CD8-positive, alpha-beta memory T cell (primary cell): ENCODE data around the gene S100A8. TPM values are rescaled to one million over a fixed set of nuclear protein-coding genes. Genes with fewer than 3 reads are reported as not detected.

Source experiments
- CTCF ChIA-PET: fragments of 350-600 bp; sonication (Branson Sonifier 250); formaldehyde crosslinking; loops from one replicate; lab custom pipeline; 2021; ENCODE audit warnings: antibody characterized with exemption; lab: Charles Lee
- POLR2A ChIA-PET: fragments of 350-600 bp; sonication (Branson Sonifier 250); formaldehyde crosslinking; loops from one replicate; lab custom pipeline; 2021; ENCODE audit warnings: antibody characterized with exemption; lab: Charles Lee
- DNase-seq, 5 donors: peaks; one replicate each; pipeline versions ENCODE4 v3.0.0 to v3.0.0-alpha.2; 2020 to 2022; ENCODE audit warnings: mixed read lengths in 1 of 5
- H3K27ac ChIP-seq: one replicate; pipeline ENCODE4 v1.7.0; 2013; ENCODE audit warnings: low read depth, mild to moderate bottlenecking, low read length, moderate library complexity
- H3K27me3 ChIP-seq: 2 replicates; pipeline ENCODE4 v1.7.0; 2013; ENCODE audit warnings: low read length, mild to moderate bottlenecking; ENCODE audit not compliant: insufficient read depth, poor library complexity, severe bottlenecking
- H3K36me3 ChIP-seq: 2 replicates; pipeline ENCODE4 v1.7.0; 2013; ENCODE audit warnings: mild to moderate bottlenecking, low read length, moderate library complexity; ENCODE audit not compliant: insufficient read depth
- H3K4me1 ChIP-seq: 2 replicates; pipeline ENCODE4 v1.7.0; 2013; ENCODE audit warnings: mild to moderate bottlenecking, low read length, moderate library complexity; ENCODE audit not compliant: insufficient read depth
- H3K4me3 ChIP-seq: 2 replicates; pipeline ENCODE4 v1.7.0; 2013; ENCODE audit warnings: mild to moderate bottlenecking, low read length
- H3K9me3 ChIP-seq: 2 replicates; pipeline ENCODE4 v1.7.0; 2013; ENCODE audit warnings: mild to moderate bottlenecking, low read length
- H3K27ac Mint-ChIP-seq, 8 donors: one replicate each; pipeline ENCODE4 v1.8.0; 2020 to 2021; ENCODE audit warnings: mixed read lengths in 8 of 8, mild to moderate bottlenecking in 6 of 8, inconsistent platforms in 3 of 8, moderate library complexity in 3 of 8
- H3K27me3 Mint-ChIP-seq, 2 donors: one replicate each; pipeline ENCODE4 v1.8.0; 2020 to 2021; ENCODE audit warnings: mixed read lengths in 2 of 2, mild to moderate bottlenecking in 1 of 2, moderate library complexity in 1 of 2
- H3K36me3 Mint-ChIP-seq, 3 donors: one replicate each; pipeline ENCODE4 v1.8.0; 2020 to 2021; ENCODE audit warnings: mixed read lengths in 3 of 3, inconsistent platforms in 1 of 3, mild to moderate bottlenecking in 1 of 3
- H3K4me1 Mint-ChIP-seq, 3 donors: one replicate each; pipeline ENCODE4 v1.8.0; 2020 to 2021; ENCODE audit warnings: mixed read lengths in 3 of 3, inconsistent platforms in 1 of 3, mild to moderate bottlenecking in 1 of 3
- H3K4me3 Mint-ChIP-seq, 7 donors: one replicate each; pipeline ENCODE4 v1.8.0; 2020 to 2021; ENCODE audit warnings: mixed read lengths in 7 of 7, mild to moderate bottlenecking in 6 of 7, moderate library complexity in 4 of 7, inconsistent platforms in 2 of 7
- H3K9me3 Mint-ChIP-seq, 5 donors: one replicate each; pipeline ENCODE4 v1.8.0; 2020 to 2022; ENCODE audit warnings: mixed read lengths in 5 of 5, mild to moderate bottlenecking in 3 of 5, moderate library complexity in 2 of 5, inconsistent platforms in 1 of 5
- polyA plus RNA-seq: library from polyadenylated mRNA; unstranded; fragments of 300-500 nt; fragmentation: Illumina TruSeq; gene quantifications from one replicate; pipeline ENCODE4 v1.2.3, GENCODE V29; 2021
- total RNA-seq, 2 experiments: library from RNA; stranded (reverse); gene quantifications; one replicate each; pipeline ENCODE4 v1.2.3, GENCODE V29; 2021

Gene S100A8
- total RNA-seq (not detected), polyA plus RNA-seq (not detected)

DNA sequence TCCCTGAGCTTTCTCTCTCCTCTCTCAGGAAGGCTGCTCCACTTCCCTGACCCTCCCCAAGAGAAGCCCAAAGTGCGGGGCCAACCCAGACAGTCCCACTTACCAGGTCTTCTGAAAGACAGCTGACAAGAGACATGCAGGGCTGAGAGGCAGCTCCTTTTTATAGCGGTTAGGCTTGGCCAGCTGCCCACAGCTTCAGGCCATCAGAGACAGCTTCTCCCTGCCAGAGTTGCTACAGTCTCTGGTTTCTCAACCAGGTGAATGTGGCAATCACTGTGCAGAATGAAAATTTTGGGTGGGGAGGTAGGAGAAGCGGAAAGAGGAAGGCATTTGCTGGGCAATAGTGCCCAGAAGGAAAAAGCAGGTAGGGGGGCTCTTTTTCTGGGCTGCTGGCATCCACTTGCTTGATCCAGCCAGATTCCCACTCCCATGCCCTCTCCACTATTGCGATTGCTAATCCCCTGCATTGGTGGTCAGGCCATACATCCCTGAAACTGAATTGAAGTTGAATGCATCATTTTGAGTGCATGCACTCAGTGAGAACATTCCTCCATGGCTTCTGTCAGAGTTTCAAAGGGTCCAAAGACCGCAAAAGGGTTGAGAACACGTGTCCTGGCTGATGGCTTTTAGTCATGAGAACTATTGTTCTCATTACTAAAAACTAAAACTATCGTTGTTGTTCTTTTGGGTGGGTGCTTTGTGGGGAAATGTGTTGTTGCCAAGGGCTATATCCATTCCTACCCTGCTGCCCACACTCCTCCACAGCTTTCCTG, at the start of gene S100A8:
TSS of gene S100A8 (minus strand) at position 136 of the 773 bp plus-strand sequence. CDS start 538 bp downstream, outside the sequence.
- POLR2A ChIA-PET = no interaction called here
- Histone ChIP-seq H3K36me3 (no peaks in the 10 kb centered on the region), H3K9me3 (no peaks in the 10 kb centered on the region), H3K4me3 (no peak within 1 kb of the TSS), H3K27ac (no peak within 1 kb of the TSS), H3K4me1 (no peaks in the 10 kb centered on the region), H3K27me3 (peaks cover 5% of the 10 kb centered on the region)
- peaks cover 0 to 1% (median 0%) of the 10 kb centered on the region in 3 donors for H3K36me3 Mint-ChIP-seq
- no peak within 1 kb of the TSS for H3K4me3 Mint-ChIP-seq
- H3K9me3 Mint-ChIP-seq = no peaks in the 10 kb centered on the region
- DNase-seq = no peak
- CTCF ChIA-PET = no interaction called here
- H3K27ac Mint-ChIP-seq = peak within 1 kb of the TSS in 1 of 8 donors; percentile 11
- H3K4me1 Mint-ChIP-seq = no peaks in the 10 kb centered on the region
- H3K27me3 Mint-ChIP-seq = peaks cover 13 to 50% of the 10 kb centered on the region in 2 donors

GRCh38 chr1:153439273-153439672, 48.4 kb upstream of the S100A8 start:
- ChIA-PET CTCF (no interaction called here), POLR2A (no interaction called here)
- DNase-seq = no peak
- Mint-ChIP-seq H3K4me3 (no peak overlapping the region), H3K9me3 (peaks cover 0 to 4% (median 0%) of the 10 kb centered on the region in 5 donors), H3K36me3 (peaks cover 0 to 2% (median 0%) of the 10 kb centered on the region in 3 donors), H3K4me1 (no peaks in the 10 kb centered on the region), H3K27ac (peak overlapping the region in 1 of 8 donors; percentile 65), H3K27me3 (peaks cover 23 to 59% of the 10 kb centered on the region in 2 donors)
- Histone ChIP-seq H3K4me1 (no peaks in the 10 kb centered on the region), H3K4me3 (no peak overlapping the region), H3K9me3 (no peaks in the 10 kb centered on the region), H3K27ac (no peak overlapping the region), H3K27me3 (no peaks in the 10 kb centered on the region), H3K36me3 (no peaks in the 10 kb centered on the region)

- ChIA-PET POLR2A (no interaction called here), CTCF (no interaction called here)
- peaks cover 0 to 4% (median 0%) of the 10 kb centered on the region in 5 donors for H3K9me3 Mint-ChIP-seq
- Histone ChIP-seq H3K9me3 (no peaks in the 10 kb centered on the region), H3K4me3 (no peak overlapping the region), H3K27me3 (no peaks in the 10 kb centered on the region), H3K4me1 (no peaks in the 10 kb centered on the region), H3K27ac (no peak overlapping the region), H3K36me3 (no peaks in the 10 kb centered on the region)
- H3K4me1 Mint-ChIP-seq = no peaks in the 10 kb centered on the region
- H3K27me3 Mint-ChIP-seq = peaks cover 23 to 55% of the 10 kb centered on the region in 2 donors
- no peak for DNase-seq
- H3K4me3 Mint-ChIP-seq = no peak overlapping the region
- H3K27ac Mint-ChIP-seq = no peak overlapping the region
- H3K36me3 Mint-ChIP-seq = peaks cover 0 to 2% (median 0%) of the 10 kb centered on the region in 3 donors
Observed at GRCh38 chr1:153438599-153438998, 47.7 kb upstream of the S100A8 start.

DNA sequence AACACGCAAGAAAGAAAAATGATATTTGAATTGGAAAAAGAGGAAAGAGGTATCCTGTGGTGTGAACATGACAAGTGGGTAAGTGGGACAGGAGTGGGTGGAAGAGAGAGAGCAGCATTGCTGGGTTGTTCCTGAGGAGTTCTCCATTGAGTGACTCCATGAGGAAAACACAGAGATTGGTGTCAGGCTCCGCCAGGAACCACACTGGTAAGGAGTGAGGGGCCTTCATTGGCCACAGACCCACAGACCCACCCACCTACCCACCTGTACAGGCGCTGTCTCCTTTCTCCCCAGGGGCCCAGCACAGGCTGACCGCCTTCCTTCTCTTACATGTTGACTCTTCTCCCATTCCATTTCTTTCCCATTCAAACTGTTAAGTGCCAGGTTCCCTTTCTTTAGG, 46.4 kb upstream of the S100A8 start:
- Histone ChIP-seq H3K9me3 (no peaks in the 10 kb centered on the region), H3K4me3 (no peak overlapping the region), H3K27me3 (no peaks in the 10 kb centered on the region), H3K27ac (no peak overlapping the region), H3K4me1 (no peaks in the 10 kb centered on the region), H3K36me3 (no peaks in the 10 kb centered on the region)
- Mint-ChIP-seq H3K9me3 (peaks cover 0 to 3% (median 0%) of the 10 kb centered on the region in 5 donors), H3K4me1 (no peaks in the 10 kb centered on the region), H3K4me3 (no peak overlapping the region), H3K27me3 (peaks cover 20 to 56% of the 10 kb centered on the region in 2 donors), H3K27ac (no peak overlapping the region), H3K36me3 (peaks cover 0 to 2% (median 0%) of the 10 kb centered on the region in 3 donors)
- CTCF ChIA-PET = no interaction called here
- POLR2A ChIA-PET = no interaction called here
- no peak for DNase-seq

DNA sequence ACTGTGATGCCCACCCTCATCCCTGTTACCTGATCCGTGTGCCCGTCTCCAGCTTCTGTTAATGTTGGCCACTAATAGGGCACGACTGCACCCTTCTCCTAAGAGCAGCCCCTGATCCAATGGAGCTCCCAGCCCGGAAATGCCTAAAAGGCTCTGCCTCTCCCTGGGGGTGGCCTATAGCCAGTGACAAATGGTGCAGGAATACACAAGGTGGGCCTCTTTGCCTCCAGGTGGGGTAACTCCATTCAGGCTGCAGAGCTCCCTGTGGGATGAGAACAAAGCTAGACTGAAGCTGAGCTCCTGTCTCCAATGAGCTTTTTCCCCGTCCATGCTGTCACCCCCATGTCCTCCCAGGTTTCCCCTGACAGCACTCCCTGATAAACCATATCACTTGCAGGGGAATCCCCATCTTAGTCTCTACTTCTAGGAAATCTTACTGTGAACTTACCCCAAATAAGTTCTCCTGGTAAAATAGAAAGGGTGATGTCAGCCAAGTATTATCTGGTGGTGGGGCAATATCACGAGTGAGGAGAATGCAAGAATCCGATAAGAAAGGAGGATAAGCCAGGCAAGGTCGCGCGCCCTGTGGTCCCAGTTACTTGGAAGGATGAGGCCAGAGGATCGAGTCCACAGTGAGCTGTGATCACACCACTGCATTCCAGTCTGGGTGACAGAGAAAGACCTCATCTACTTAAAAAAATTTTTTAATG, 44.0 kb upstream of the S100A8 start:
- no peaks in the 10 kb centered on the region for H3K27me3 ChIP-seq
- POLR2A ChIA-PET = no interaction called here
- CTCF ChIA-PET = no interaction called here

GRCh38 chr1:153432874-153433681, 42.2 kb upstream of the S100A8 start:
- Mint-ChIP-seq H3K4me3 (no peak overlapping the region), H3K27ac (no peak overlapping the region), H3K27me3 (peaks cover 24 to 56% of the 10 kb centered on the region in 2 donors), H3K9me3 (no peaks in the 10 kb centered on the region), H3K36me3 (peaks cover 0 to 2% (median 0%) of the 10 kb centered on the region in 3 donors), H3K4me1 (no peaks in the 10 kb centered on the region)
- peak overlapping the region; percentile 35 for H3K27ac ChIP-seq
- H3K27me3 ChIP-seq = no peaks in the 10 kb centered on the region
- no peaks in the 10 kb centered on the region for H3K36me3 ChIP-seq
- ChIA-PET CTCF (no interaction called here), POLR2A (no interaction called here)
- H3K4me1 ChIP-seq = no peaks in the 10 kb centered on the region
- DNase-seq = no peak
- H3K9me3 ChIP-seq = no peaks in the 10 kb centered on the region
- H3K4me3 ChIP-seq = no peak overlapping the region

More for the DNA sequence above, 44.0 kb upstream of the S100A8 start:
- no peak overlapping the region for H3K4me3 Mint-ChIP-seq
- DNase-seq = no peak
- Histone ChIP-seq H3K27ac (no peak overlapping the region), H3K9me3 (no peaks in the 10 kb centered on the region), H3K4me1 (no peaks in the 10 kb centered on the region), H3K4me3 (no peak overlapping the region), H3K36me3 (no peaks in the 10 kb centered on the region)
- H3K9me3 Mint-ChIP-seq = peaks cover 0 to 2% (median 0%) of the 10 kb centered on the region in 5 donors
- no peak overlapping the region for H3K27ac Mint-ChIP-seq
- H3K4me1 Mint-ChIP-seq = no peaks in the 10 kb centered on the region
- peaks cover 0 to 2% (median 0%) of the 10 kb centered on the region in 3 donors for H3K36me3 Mint-ChIP-seq
- peaks cover 23 to 58% of the 10 kb centered on the region in 2 donors for H3K27me3 Mint-ChIP-seq

- DNase-seq = no peak
- Histone ChIP-seq H3K36me3 (no peaks in the 10 kb centered on the region), H3K27ac (no peak overlapping the region), H3K27me3 (no peaks in the 10 kb centered on the region), H3K4me1 (no peaks in the 10 kb centered on the region), H3K9me3 (no peaks in the 10 kb centered on the region), H3K4me3 (no peak overlapping the region)
- ChIA-PET CTCF (no interaction called here), POLR2A (no interaction called here)
- no peaks in the 10 kb centered on the region for H3K9me3 Mint-ChIP-seq
- H3K27me3 Mint-ChIP-seq = peaks cover 22 to 56% of the 10 kb centered on the region in 2 donors
- no peaks in the 10 kb centered on the region for H3K4me1 Mint-ChIP-seq
- no peak overlapping the region for H3K4me3 Mint-ChIP-seq
- no peak overlapping the region for H3K27ac Mint-ChIP-seq
- H3K36me3 Mint-ChIP-seq = no peaks in the 10 kb centered on the region
Observed at GRCh38 chr1:153431928-153432327, 41.1 kb upstream of the S100A8 start.
